K562 (cell line): Measurements from ENCODE around the gene DPEP3. TPM values are rescaled to one million over a fixed set of nuclear protein-coding genes. Genes with fewer than 3 reads are reported as not detected.

ENCODE experiments used
- ATAC-seq: fragments of 200-7000 bp; cut with Tn5 transposase; 3 replicates; pipeline ENCODE4 v1.9.1; 2020; ENCODE audit warnings: moderate library complexity
- BruUV-seq: library from RNA; stranded (reverse); fragments of 400-500 nt; replicated peaks from 2 replicates; lab custom pipeline; 2021; lab: Mats Ljungman, UMichigan
- CTCF ChIA-PET: fragments of 300-600 bp; formaldehyde crosslinking; extraction: SDS; loops from one replicate; lab custom pipeline; 2021; ENCODE audit warnings: low intra/inter-chr PET ratio; lab: Yijun Ruan, JAX
- POLR2A ChIA-PET: fragments of 300-600, 350-650 bp; sonication (Branson Sonifier 250); formaldehyde crosslinking; extraction: SDS; loops from one replicate; lab custom pipeline; 2021; ENCODE audit warnings: antibody characterized with exemption, inconsistent platforms; lab: Yijun Ruan, JAX
- DNase-seq, 4 experiments: peaks; one replicate each; pipeline versions ENCODE4 v3.0.0 to v3.0.0-alpha.2; 2011 to 2018; ENCODE audit warnings: low spot score in 3 of 4, mixed read lengths in 3 of 4; ENCODE audit errors: extremely low read depth in 1 of 4
- FAIRE-seq: peaks from 2 replicates; lab custom pipeline; 2011; peaks lifted over from hg19 to GRCh38; lab: Jason Lieb, UNC
- H2AFZ ChIP-seq: 2 replicates; pipeline ENCODE4 v1.6.0; 2011; ENCODE audit warnings: low read depth, low read length, control low read depth, inconsistent platforms
- H3K27ac ChIP-seq: fragments of 200-600 bp; 3 replicates; pipeline ENCODE4 v1.8.0; 2011; ENCODE audit warnings: low read depth, mild to moderate bottlenecking, control low read depth, inconsistent platforms, low read length, moderate library complexity, mixed read lengths; ENCODE audit errors: extremely low read depth
- H3K27me3 ChIP-seq, 2 experiments: fragments of 300-600 bp in 1 of 2; 2 replicates in 1 of 2; 3 replicates in 1 of 2; pipeline versions ENCODE4 v1.6.0 to v1.8.0; 2011; ENCODE audit warnings: inconsistent platforms in 2 of 2, low read length in 2 of 2, mild to moderate bottlenecking in 1 of 2, mixed read lengths in 1 of 2, moderate library complexity in 1 of 2; ENCODE audit not compliant: control insufficient read depth in 2 of 2, insufficient read depth in 2 of 2
- H3K36me3 ChIP-seq: fragments of 300-600 bp; 3 replicates; pipeline ENCODE4 v1.8.0; 2011; ENCODE audit warnings: mild to moderate bottlenecking, low read length, inconsistent platforms; ENCODE audit not compliant: control insufficient read depth, insufficient read depth
- H3K4me1 ChIP-seq, 2 experiments: fragments of 200-600 bp in 1 of 2; replicated peaks in 1 of 2; 2 replicates in 1 of 2; 3 replicates in 1 of 2; pipeline versions ENCODE4 v1.5.1 to v1.8.0; 2011; ENCODE audit warnings: inconsistent platforms in 2 of 2, low read length in 2 of 2, mild to moderate bottlenecking in 1 of 2, mixed read lengths in 1 of 2, moderate library complexity in 1 of 2; ENCODE audit not compliant: control insufficient read depth in 2 of 2, insufficient read depth in 2 of 2
- H3K4me2 ChIP-seq: 2 replicates; pipeline ENCODE4 v1.6.1; 2011; ENCODE audit warnings: low read length, control low read depth, inconsistent platforms, mixed read lengths; ENCODE audit not compliant: insufficient read depth
- H3K4me3 ChIP-seq: fragments of 200-600 bp; sonication (generic), shearing (Covaris generic); 2 replicates; pipeline ENCODE4 v1.5.1; 2016; ENCODE audit warnings: control low read depth, inconsistent platforms
- H3K79me2 ChIP-seq: fragments of 200-600 bp; 3 replicates; pipeline ENCODE4 v1.8.0; 2011; ENCODE audit warnings: low read length, inconsistent platforms; ENCODE audit not compliant: control insufficient read depth, insufficient read depth
- H3K9ac ChIP-seq, 2 experiments: 2 replicates each; pipeline versions ENCODE4 v1.6.0 to v1.6.1; 2011; ENCODE audit warnings: low read depth in 2 of 2, low read length in 2 of 2, control low read depth in 1 of 2, inconsistent platforms in 1 of 2, mild to moderate bottlenecking in 1 of 2, mixed read lengths in 1 of 2; ENCODE audit not compliant: insufficient read depth in 1 of 2
- H3K9me1 ChIP-seq: one replicate; pipeline ENCODE4 v1.6.0; 2011; ENCODE audit warnings: inconsistent platforms, mild to moderate bottlenecking, low read length, moderate library complexity; ENCODE audit not compliant: control insufficient read depth, insufficient read depth
- H3K9me3 ChIP-seq: replicated peaks from 2 replicates; pipeline ENCODE4 v1.5.1; 2011; ENCODE audit warnings: low read depth, low read length, inconsistent platforms; ENCODE audit not compliant: control insufficient read depth, insufficient read depth
- H4K20me1 ChIP-seq: replicated peaks from 2 replicates; pipeline ENCODE4 v1.6.1; 2011; ENCODE audit warnings: low read length, inconsistent platforms, mixed read lengths; ENCODE audit not compliant: control insufficient read depth, insufficient read depth
- CHCHD3 ChIP-seq: fragments of 250-450 bp; sonication (Bioruptor Pico); IDR thresholded peaks from 2 replicates; pipeline ENCODE4 v2.1.2; 2022; ENCODE audit warnings: mild to moderate bottlenecking
- NFIC ChIP-seq: fragments of 450-650 bp; IDR thresholded peaks from 2 replicates; pipeline ENCODE4 v1.6.1; 2017; ENCODE audit warnings: mild to moderate bottlenecking, inconsistent platforms
- POLR2G ChIP-seq: fragments of 200-400 bp; formaldehyde crosslinking; IDR thresholded peaks from 2 replicates; pipeline ENCODE4 v1.6.1; 2017; ENCODE audit warnings: low read depth, mild to moderate bottlenecking, antibody characterized with exemption, low read length, moderate library complexity
- RBFOX2 ChIP-seq: fragments of 200-400 bp; formaldehyde crosslinking; IDR thresholded peaks from 2 replicates; pipeline ENCODE4 v1.6.1; 2017; ENCODE audit warnings: low read depth, mild to moderate bottlenecking, low read length, moderate library complexity
- WGBS: fragments of 100-300 bp; shearing (Covaris generic); methylation state at CpG from one replicate; pipeline ENCODE4 v1.1.6; 2016; ENCODE audit warnings: low coverage, mixed read lengths; ENCODE audit not compliant: insufficient coverage; ENCODE audit errors: missing lambda C conversion rate; 5-methylcytosine and 5-hydroxymethylcytosine counted together
- in situ Hi-C: fragments of 300-500 bp; cut with MboI; formaldehyde crosslinking; loops from 4 replicates; pipeline ENCODE4 v1.15.0; 2018; ENCODE audit warnings: inconsistent platforms, mixed read lengths
- intact Hi-C: fragments of 100-400 bp; cut with micrococcal nuclease; formaldehyde crosslinking; loops from 2 replicates; pipeline ENCODE4 v1.14.2; 2022
- polyA plus RNA-seq, 8 experiments: library from polyadenylated mRNA; depleted of rRNA in 4 of 8; stranded (reverse) in 5 of 8; unstranded in 3 of 8; fragments of >200 nt; fragmentation: Nextera tagmentation in 2 of 8; fragmentation: Illumina TruSeq in 1 of 8; extraction: Ambion mirVana in 2 of 8; extraction: Trizol in 1 of 8; gene quantifications; 2 replicates each; pipeline versions ENCODE4 v1.2.1 to v1.2.3, GENCODE V29; 2011 to 2014; ENCODE audit warnings: inconsistent platforms in 1 of 8, missing spikeins in 1 of 8
- total RNA-seq, 7 experiments: library from RNA; depleted of rRNA in 6 of 7; stranded (reverse); fragments of >200 nt in 6 of 7; fragmentation: Illumina TruSeq in 2 of 7; extraction: Trizol in 2 of 7; gene quantifications; 2 replicates each; pipeline versions ENCODE4 v1.2.1 to v1.2.3, GENCODE V29; 2011 to 2021; ENCODE audit warnings: low replicate concordance in 1 of 7

Gene DPEP3
- total and polyA plus RNA-seq, 9 of the 15 experiments (the other 6 are each of a cell fraction or from before 2014, with no cell fraction given) = not detected

- peaks cover 9% of the 10 kb centered on the region for H3K9me1 ChIP-seq
- no peaks in the 10 kb centered on the region for H3K9me3 ChIP-seq
- H3K9ac ChIP-seq = 0 out of 4 replicates have a peak overlapping the region, but pooled peaks of 1 of the 2 experiments have one; percentile 24
- WGBS = 95% methylated on average over 9 of the region's 13 CpGs
- DNase-seq = no peak
- no peak overlapping the region for H3K27ac ChIP-seq
- intact Hi-C loops (no loop called here), in situ Hi-C loops (no loop called here)
- no peaks in the 10 kb centered on the region for H3K27me3 ChIP-seq
- no peak for ATAC-seq
- no peak for FAIRE-seq
- H3K4me2 ChIP-seq = no peak overlapping the region
- peaks cover 18% of the 10 kb centered on the region for H4K20me1 ChIP-seq
- POLR2A ChIA-PET = no interaction called here
- no peak overlapping the region for H2AFZ ChIP-seq
- CTCF ChIA-PET = no interaction called here
- BruUV-seq = no TSS peak
- peaks cover 73% of the 10 kb centered on the region; the same call in 2 of the 3 replicates for H3K36me3 ChIP-seq
- H3K4me1 ChIP-seq = peaks cover 14 to 38% of the 10 kb centered on the region in 2 experiments; a peak in 4 of 5 replicates
- H3K79me2 ChIP-seq = peaks cover 7% of the 10 kb centered on the region; the same call in 2 of the 3 replicates
- no peak overlapping the region for H3K4me3 ChIP-seq
- TF ChIP-seq NFIC (peak; percentile 52), POLR2G (0 out of 2 replicates have a peak, but pooled peaks have one; percentile 34), CHCHD3 (CRISPR knock-in tag) (no peak), RBFOX2 (peak; percentile 9; the same call in 1 of the 2 replicates)
These were observed 18.7 kb downstream of the DPEP3 start for GRCh38 chr16:67961551-67961957.
